M059J (cell line): Measurements from ENCODE around the gene UGT2B28. TPM values are rescaled to one million over a fixed set of nuclear protein-coding genes. Genes with fewer than 3 reads are reported as not detected.
"Not testable (repeated sequence)": the region's sequence is repeated elsewhere in the genome, so short reads cannot be mapped to it uniquely, and the experiment has no call there.

Experiments
- DNase-seq: peaks from one replicate; pipeline ENCODE4 v3.0.0-alpha.2; 2012; ENCODE audit warnings: low read depth
- total RNA-seq: library from RNA; depleted of rRNA; stranded (reverse); fragments of >200 nt; shearing (Covaris generic); gene quantifications from 2 replicates; pipeline ENCODE4 v1.2.3, GENCODE V29; 2014; rRNA removed

The UGT2B28 gene
- total RNA-seq, 1 experiment from 2014 or later: not detected

DNA sequence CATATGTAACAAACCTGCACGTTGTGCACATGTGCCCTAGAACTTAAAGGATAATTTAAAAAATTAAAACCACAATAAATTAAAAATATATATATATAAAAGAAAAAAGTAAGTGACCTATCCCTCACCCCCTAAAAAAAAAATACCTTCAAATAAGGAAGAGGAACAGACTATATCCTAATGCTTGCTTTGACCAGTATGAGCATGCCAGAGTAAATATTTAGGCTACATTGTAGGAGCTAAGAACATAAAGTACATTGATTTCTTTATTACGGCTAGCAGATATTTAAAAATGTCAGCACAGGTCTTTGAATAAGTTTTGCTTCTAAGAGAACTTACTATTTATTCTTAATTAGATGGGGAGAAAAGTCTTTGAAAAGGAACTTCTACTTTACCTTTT is 62.8 kb downstream of the UGT2B28 start:
- DNase-seq: not testable (repeated sequence)

DNA sequence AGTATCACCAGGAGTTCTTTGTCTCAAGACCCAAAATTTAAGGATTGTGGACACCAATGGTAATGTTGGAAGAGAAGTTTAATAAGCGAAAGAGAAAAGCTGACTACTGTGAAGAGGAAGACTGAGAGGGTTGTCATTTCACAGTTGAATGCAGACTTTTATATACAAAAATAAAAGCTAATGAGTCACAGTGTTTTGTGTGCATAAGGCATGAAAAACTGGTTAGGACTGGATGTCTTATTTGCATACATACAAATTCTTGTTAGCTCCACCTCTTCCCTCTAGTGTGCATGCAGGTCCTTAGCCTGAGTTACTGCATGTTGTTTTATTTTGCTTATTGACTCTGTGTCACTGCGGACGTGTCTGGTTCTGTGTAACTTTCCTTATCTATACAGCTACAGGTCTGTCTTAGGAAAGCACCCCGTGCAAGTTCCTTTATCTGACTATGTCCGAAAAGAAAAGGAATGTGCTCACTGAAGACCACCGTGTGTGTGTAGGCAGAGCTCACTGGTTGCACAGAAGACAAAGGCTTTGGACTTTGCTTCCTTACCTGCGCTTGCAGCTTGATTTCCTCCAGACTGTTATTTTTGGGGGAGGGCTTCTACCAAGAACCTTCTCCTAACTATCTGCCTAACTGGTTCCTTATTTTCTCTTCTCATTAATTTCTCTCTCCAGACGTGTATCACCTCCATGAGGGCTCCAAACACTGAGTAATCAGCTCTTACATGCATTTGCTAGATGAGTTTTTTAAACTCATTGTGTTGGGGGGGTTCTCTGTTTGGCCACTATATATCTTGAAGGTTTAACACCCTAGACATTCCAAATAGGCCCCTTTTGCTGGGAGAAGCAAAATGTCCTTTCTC is 63.5 kb downstream of the UGT2B28 start:
- not testable (repeated sequence) for DNase-seq

Other genes starting within 250 kb of the UGT2B28 start
- 0.99 and 1.0 TPM in 2 replicates for gene UGT2B7, start 184.0 kb upstream of the UGT2B28 start, total RNA-seq
- not detected in 2 replicates for gene UGT2B11, start 65.7 kb upstream of the UGT2B28 start, total RNA-seq
- not detected in 2 replicates for gene UGT2B4, start 215.4 kb downstream of the UGT2B28 start, total RNA-seq